ENCODE data around the gene SYVN1. TPM values are rescaled to one million over a fixed set of nuclear protein-coding genes. Genes with fewer than 3 reads are reported as not detected.

SYVN1 gene
- total RNA-seq, result 10 to 100 TPM; 20.6 to 26.8 TPM

- DNase-seq (peak; percentile 93), ATAC-seq (peak; percentile 78)
- peaks cover 33% of the 10 kb centered on the region for H3K4me1 Mint-ChIP-seq (ENCODE audit: low read depth)
- H3K27me3 Mint-ChIP-seq, result no peaks in the 10 kb centered on the region
- peaks cover 13% of the 10 kb centered on the region for H3K36me3 Mint-ChIP-seq (ENCODE audit: low read depth)
- intact Hi-C loops (cut with micrococcal nuclease), result no loop called here
- TF ChIP-seq, protein P1, sequence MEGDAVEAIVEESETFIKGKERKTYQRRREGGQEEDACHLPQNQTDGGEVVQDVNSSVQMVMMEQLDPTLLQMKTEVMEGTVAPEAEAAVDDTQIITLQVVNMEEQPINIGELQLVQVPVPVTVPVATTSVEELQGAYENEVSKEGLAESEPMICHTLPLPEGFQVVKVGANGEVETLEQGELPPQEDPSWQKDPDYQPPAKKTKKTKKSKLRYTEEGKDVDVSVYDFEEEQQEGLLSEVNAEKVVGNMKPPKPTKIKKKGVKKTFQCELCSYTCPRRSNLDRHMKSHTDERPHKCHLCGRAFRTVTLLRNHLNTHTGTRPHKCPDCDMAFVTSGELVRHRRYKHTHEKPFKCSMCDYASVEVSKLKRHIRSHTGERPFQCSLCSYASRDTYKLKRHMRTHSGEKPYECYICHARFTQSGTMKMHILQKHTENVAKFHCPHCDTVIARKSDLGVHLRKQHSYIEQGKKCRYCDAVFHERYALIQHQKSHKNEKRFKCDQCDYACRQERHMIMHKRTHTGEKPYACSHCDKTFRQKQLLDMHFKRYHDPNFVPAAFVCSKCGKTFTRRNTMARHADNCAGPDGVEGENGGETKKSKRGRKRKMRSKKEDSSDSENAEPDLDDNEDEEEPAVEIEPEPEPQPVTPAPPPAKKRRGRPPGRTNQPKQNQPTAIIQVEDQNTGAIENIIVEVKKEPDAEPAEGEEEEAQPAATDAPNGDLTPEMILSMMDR (IDR thresholded peaks at IDR 0.05), result no peak
- no peaks in the 10 kb centered on the region for H3K9me3 Mint-ChIP-seq
- ChIA-PET POLR2A (interaction anchor here (0.5 to 7.8 kb wide), 22 partner anchors 7 to 1455 kb away, joined by 3 to 77 read pairs (median 4); partner anchors contain the start of genes ARL2, CAPN1, FAU and MRPL49), CTCF (interaction anchor here (1.1 to 3.4 kb wide), 10 partner anchors 10 to 390 kb away, joined by 3 to 30 read pairs (median 6); partner anchors contain the start of genes ARL2, CAPN1, FAU and MRPL49)
- H3K4me3 Mint-ChIP-seq, result peak within 1 kb of the TSS; percentile 100
- peak within 1 kb of the TSS; percentile 100 for H3K27ac Mint-ChIP-seq
Measured at GRCh38 chr11:65134240-65134951, at the start of gene SYVN1. Gene SYVN1 (minus strand): TSS chr11:65134519. CDS start chr11:65133601, 918 bp downstream.

GRCh38 chr11:65183201-65183891 is 49.0 kb upstream of the SYVN1 start:
- ChIA-PET POLR2A (interaction anchor here (0.6 to 3.0 kb wide), 5 partner anchors 23 to 79 kb away, joined by 3 to 21 read pairs (median 4); partner anchors contain the start of gene POLA2), CTCF (interaction anchor here (1.3 kb wide), 1 partner anchor 73 kb away, joined by 3 read pairs; no protein-coding TSS in a partner anchor)
- intact Hi-C loops (cut with micrococcal nuclease), result no loop called here
- no peak for ATAC-seq
- H3K27me3 Mint-ChIP-seq, result no peaks in the 10 kb centered on the region
- no peak overlapping the region for H3K27ac Mint-ChIP-seq
- H3K4me3 Mint-ChIP-seq, result peak overlapping the region; percentile 80
- H3K36me3 Mint-ChIP-seq (ENCODE audit: low read depth), result peaks cover 2% of the 10 kb centered on the region
- DNase-seq, result no peak
- H3K9me3 Mint-ChIP-seq, result no peaks in the 10 kb centered on the region
- H3K4me1 Mint-ChIP-seq (ENCODE audit: low read depth), result peaks cover 17% of the 10 kb centered on the region
- TF ChIP-seq, protein P1 (IDR thresholded peaks at IDR 0.05), result no peak

GRCh38 chr11:65182258-65183170 is 48.2 kb upstream of the SYVN1 start:
- intact Hi-C loops (cut with micrococcal nuclease), result no loop called here
- TF ChIP-seq, protein P1 (IDR thresholded peaks at IDR 0.05), result no peak
- ChIA-PET POLR2A (interaction anchor here (0.6 to 3.0 kb wide), 8 partner anchors 7 to 86 kb away, joined by 3 to 21 read pairs (median 4); partner anchors contain the start of gene POLA2), CTCF (interaction anchor here (0.8 to 4.0 kb wide), 10 partner anchors 14 to 148 kb away, joined by 3 to 35 read pairs (median 4); partner anchors contain the start of genes TM7SF2 and ZNHIT2)
- Mint-ChIP-seq H3K4me1 (ENCODE audit: low read depth) (peaks cover 17% of the 10 kb centered on the region), H3K27me3 (no peaks in the 10 kb centered on the region), H3K9me3 (no peaks in the 10 kb centered on the region), H3K27ac (peak overlapping the region; percentile 79), H3K4me3 (peak overlapping the region; percentile 80), H3K36me3 (ENCODE audit: low read depth) (peaks cover 2% of the 10 kb centered on the region)
- DNase-seq, result peak; percentile 31
- peak; percentile 4 for ATAC-seq

- DNase-seq, result peak; percentile 84
- H3K4me3 Mint-ChIP-seq, result peak within 1 kb of the TSS; percentile 80
- no peaks in the 10 kb centered on the region for H3K27me3 Mint-ChIP-seq
- intact Hi-C loops (cut with micrococcal nuclease), result no loop called here
- H3K4me1 Mint-ChIP-seq (ENCODE audit: low read depth), result peaks cover 17% of the 10 kb centered on the region
- H3K36me3 Mint-ChIP-seq (ENCODE audit: low read depth), result peaks cover 2% of the 10 kb centered on the region
- H3K27ac Mint-ChIP-seq, result peak within 1 kb of the TSS; percentile 86
- ChIA-PET POLR2A (interaction anchor here (0.9 to 3.0 kb wide), 9 partner anchors 8 to 85 kb away, joined by 3 to 21 read pairs (median 4); partner anchors contain the start of genes FAU, MRPL49, POLA2 and ZNHIT2), CTCF (interaction anchor here (0.6 to 4.0 kb wide), 15 partner anchors 15 to 149 kb away, joined by 3 to 35 read pairs (median 4); partner anchors contain the start of genes CDC42EP2, FAU, MRPL49 and POLA2)
- no peaks in the 10 kb centered on the region for H3K9me3 Mint-ChIP-seq
- TF ChIP-seq, protein P1 (IDR thresholded peaks at IDR 0.05), result no peak
- ATAC-seq, result peak; percentile 84
Measured at GRCh38 chr11:65181569-65182257, 47.4 kb upstream of the SYVN1 start, which contains the start of gene CAPN1. Gene CAPN1 (plus strand): TSS chr11:65181928. CDS start chr11:65182702, 774 bp downstream.
